ENCODE results near the gene PERM1. TPM values are rescaled to one million over a fixed set of nuclear protein-coding genes. Genes with fewer than 3 reads are reported as not detected.
A peak's percentile ranks its signal among the peaks of the same experiment; 100 is the strongest.

PERM1 gene
- total and polyA plus RNA-seq, 9 of the 15 experiments (the other 6 are each of a cell fraction or from before 2014, with no cell fraction given): not detected

GRCh38 chr1:942864-943533 lies 38.9 kb downstream of the PERM1 start (continued):
- TF ChIP-seq, protein P1, sequence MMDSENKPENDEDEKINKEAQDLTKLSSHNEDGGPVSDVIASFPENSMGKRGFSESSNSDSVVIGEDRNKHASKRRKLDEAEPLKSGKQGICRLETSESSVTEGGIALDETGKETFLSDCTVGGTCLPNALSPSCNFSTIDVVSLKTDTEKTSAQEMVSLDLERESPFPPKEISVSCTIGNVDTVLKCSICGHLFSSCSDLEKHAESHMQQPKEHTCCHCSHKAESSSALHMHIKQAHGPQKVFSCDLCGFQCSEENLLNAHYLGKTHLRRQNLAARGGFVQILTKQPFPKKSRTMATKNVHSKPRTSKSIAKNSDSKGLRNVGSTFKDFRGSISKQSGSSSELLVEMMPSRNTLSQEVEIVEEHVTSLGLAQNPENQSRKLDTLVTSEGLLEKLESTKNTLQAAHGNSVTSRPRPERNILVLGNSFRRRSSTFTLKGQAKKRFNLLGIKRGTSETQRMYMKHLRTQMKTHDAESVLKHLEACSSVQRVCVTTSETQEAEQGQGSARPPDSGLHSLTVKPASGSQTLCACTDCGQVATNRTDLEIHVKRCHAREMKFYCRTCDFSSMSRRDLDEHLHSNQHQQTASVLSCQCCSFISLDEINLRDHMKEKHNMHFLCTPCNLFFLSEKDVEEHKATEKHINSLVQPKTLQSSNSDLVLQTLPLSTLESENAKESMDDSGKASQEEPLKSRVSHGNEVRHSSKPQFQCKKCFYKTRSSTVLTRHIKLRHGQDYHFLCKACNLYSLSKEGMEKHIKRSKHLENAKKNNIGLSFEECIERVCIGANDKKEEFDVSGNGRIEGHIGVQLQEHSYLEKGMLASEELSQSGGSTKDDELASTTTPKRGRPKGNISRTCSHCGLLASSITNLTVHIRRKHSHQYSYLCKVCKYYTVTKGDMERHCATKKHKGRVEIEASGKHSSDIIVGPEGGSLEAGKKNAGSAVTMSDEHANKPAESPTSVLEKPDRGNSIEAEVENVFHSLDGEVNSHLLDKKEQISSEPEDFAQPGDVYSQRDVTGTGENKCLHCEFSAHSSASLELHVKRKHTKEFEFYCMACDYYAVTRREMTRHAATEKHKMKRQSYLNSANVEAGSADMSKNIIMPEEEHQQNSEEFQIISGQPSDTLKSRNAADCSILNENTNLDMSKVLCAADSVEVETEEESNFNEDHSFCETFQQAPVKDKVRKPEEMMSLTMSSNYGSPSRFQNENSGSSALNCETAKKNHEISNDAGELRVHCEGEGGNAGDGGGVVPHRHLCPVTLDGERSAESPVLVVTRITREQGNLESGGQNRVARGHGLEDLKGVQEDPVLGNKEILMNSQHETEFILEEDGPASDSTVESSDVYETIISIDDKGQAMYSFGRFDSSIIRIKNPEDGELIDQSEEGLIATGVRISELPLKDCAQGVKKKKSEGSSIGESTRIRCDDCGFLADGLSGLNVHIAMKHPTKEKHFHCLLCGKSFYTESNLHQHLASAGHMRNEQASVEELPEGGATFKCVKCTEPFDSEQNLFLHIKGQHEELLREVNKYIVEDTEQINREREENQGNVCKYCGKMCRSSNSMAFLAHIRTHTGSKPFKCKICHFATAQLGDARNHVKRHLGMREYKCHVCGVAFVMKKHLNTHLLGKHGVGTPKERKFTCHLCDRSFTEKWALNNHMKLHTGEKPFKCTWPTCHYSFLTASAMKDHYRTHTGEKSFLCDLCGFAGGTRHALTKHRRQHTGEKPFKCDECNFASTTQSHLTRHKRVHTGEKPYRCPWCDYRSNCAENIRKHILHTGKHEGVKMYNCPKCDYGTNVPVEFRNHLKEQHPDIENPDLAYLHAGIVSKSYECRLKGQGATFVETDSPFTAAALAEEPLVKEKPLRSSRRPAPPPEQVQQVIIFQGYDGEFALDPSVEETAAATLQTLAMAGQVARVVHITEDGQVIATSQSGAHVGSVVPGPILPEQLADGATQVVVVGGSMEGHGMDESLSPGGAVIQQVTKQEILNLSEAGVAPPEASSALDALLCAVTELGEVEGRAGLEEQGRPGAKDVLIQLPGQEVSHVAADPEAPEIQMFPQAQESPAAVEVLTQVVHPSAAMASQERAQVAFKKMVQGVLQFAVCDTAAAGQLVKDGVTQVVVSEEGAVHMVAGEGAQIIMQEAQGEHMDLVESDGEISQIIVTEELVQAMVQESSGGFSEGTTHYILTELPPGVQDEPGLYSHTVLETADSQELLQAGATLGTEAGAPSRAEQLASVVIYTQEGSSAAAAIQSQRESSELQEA (IDR thresholded peaks at IDR 0.05; ENCODE audit: low read depth): no peak
- TF ChIP-seq ZBTB26 (CRISPR knock-in tag; IDR thresholded peaks at IDR 0.05) (0 out of 2 replicates have a peak, but pooled peaks have one; percentile 18), SMC3 (conservative IDR thresholded peaks at IDR 0.05; ENCODE audit: insufficient read depth, low read depth, low read length) (0 out of 2 replicates have a peak, but pooled peaks have one; percentile 12), PCBP1 (IDR thresholded peaks at IDR 0.05; ENCODE audit: low read depth, low read length, poor library complexity, severe bottlenecking) (peak; percentile 37), ATF1 (CRISPR knock-in tag; IDR thresholded peaks at IDR 0.05) (no peak), ATF1 (tag; IDR thresholded peaks at IDR 0.05) (peak; percentile 62), ATF7 (IDR thresholded peaks at IDR 0.05) (0 out of 2 replicates have a peak, but pooled peaks have one; percentile 19), ZNF174 (CRISPR knock-in tag; IDR thresholded peaks at IDR 0.05) (no peak), POLR2A (conservative IDR thresholded peaks at IDR 0.05) (peak; percentile 79), TFAP4 (CRISPR knock-in tag; IDR thresholded peaks at IDR 0.05; ENCODE audit: borderline replicate concordance) (0 out of 2 replicates have a peak, but pooled peaks have one; percentile 34), JUN (IDR thresholded peaks at IDR 0.05; ENCODE audit: borderline replicate concordance, low read depth, low read length) (no peak), JUN (CRISPR knock-in tag; IDR thresholded peaks at IDR 0.05; ENCODE audit: borderline replicate concordance) (0 out of 2 replicates have a peak, but pooled peaks have one; percentile 22), ATF4 (CRISPR knock-in tag; IDR thresholded peaks at IDR 0.05) (no peak), TEAD2 (tag; IDR thresholded peaks at IDR 0.05) (no peak)
- TF ChIP-seq, protein P2, sequence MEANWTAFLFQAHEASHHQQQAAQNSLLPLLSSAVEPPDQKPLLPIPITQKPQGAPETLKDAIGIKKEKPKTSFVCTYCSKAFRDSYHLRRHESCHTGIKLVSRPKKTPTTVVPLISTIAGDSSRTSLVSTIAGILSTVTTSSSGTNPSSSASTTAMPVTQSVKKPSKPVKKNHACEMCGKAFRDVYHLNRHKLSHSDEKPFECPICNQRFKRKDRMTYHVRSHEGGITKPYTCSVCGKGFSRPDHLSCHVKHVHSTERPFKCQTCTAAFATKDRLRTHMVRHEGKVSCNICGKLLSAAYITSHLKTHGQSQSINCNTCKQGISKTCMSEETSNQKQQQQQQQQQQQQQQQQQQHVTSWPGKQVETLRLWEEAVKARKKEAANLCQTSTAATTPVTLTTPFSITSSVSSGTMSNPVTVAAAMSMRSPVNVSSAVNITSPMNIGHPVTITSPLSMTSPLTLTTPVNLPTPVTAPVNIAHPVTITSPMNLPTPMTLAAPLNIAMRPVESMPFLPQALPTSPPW (CRISPR knock-in tag; IDR thresholded peaks at IDR 0.05): 0 out of 2 replicates have a peak, but pooled peaks have one; percentile 19

Measured in K562 (cell line).